Prostate gland (tissue), 2 donors: Measurements from ENCODE around the gene DEPDC4.

Experiments
- POLR2A ChIP-seq: fragments of 450-650 bp; IDR thresholded peaks from one replicate; pipeline ENCODE4 v1.6.1; 2016; ENCODE audit warnings: antibody characterized with exemption, mild to moderate bottlenecking
- POLR2AphosphoS5 ChIP-seq: sonication (generic); formaldehyde crosslinking; IDR thresholded peaks from one replicate; pipeline ENCODE4 v1.6.1; 2017; ENCODE audit warnings: antibody characterized with exemption
- TF ChIP-seq, protein P1 (sequence below), 4 experiments: fragments of 200-600 bp in 2 of 4; fragments of 450-650 bp in 2 of 4; sonication (generic) in 2 of 4; IDR thresholded peaks; 1 replicate in 3 of 4; 2 replicates in 1 of 4; pipeline ENCODE4 v1.5.1; 2016 to 2019; ENCODE audit warnings: antibody characterized with exemption in 4 of 4, mild to moderate bottlenecking in 2 of 4, moderate library complexity in 2 of 4

DNA sequence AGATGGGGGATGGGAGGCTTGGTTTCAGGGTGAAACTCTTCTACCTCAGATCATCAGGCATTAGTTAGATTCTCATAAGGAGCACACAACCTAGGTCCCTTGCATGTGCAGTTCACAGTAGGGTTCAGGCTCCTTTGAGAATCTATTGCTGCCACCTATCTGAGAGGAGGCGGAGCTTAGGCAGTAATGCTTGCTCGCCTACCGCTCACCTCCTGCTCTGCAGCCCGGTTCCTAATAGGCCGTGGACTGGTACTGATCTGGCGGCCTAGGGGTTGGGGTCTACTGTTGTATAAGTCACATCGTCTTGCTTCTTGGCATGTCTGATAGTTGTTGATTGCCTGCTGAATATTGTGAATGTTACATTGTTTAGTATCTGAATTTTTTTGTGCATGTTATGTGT lies 12.3 kb upstream of the DEPDC4 start:
- TF ChIP-seq, protein P1, sequence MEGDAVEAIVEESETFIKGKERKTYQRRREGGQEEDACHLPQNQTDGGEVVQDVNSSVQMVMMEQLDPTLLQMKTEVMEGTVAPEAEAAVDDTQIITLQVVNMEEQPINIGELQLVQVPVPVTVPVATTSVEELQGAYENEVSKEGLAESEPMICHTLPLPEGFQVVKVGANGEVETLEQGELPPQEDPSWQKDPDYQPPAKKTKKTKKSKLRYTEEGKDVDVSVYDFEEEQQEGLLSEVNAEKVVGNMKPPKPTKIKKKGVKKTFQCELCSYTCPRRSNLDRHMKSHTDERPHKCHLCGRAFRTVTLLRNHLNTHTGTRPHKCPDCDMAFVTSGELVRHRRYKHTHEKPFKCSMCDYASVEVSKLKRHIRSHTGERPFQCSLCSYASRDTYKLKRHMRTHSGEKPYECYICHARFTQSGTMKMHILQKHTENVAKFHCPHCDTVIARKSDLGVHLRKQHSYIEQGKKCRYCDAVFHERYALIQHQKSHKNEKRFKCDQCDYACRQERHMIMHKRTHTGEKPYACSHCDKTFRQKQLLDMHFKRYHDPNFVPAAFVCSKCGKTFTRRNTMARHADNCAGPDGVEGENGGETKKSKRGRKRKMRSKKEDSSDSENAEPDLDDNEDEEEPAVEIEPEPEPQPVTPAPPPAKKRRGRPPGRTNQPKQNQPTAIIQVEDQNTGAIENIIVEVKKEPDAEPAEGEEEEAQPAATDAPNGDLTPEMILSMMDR (IDR thresholded peaks at IDR 0.05), result no peak
- TF ChIP-seq POLR2AphosphoS5 (no peak), POLR2A (no peak)
